Parathyroid adenoma (tissue), 2 donors: Measurements from ENCODE around the gene DLG1.

Experiments used
- H2AFZ ChIP-seq: fragments of 300-600 bp; sonication (generic); one replicate; pipeline ENCODE4 v1.7.0; 2017; ENCODE audit warnings: antibody characterized with exemption, mild to moderate bottlenecking
- H3K27ac ChIP-seq: fragments of 300-600 bp; sonication (generic); one replicate; pipeline ENCODE4 v1.7.0; 2017
- H3K27me3 ChIP-seq: fragments of 300-600 bp; sonication (generic); one replicate; pipeline ENCODE4 v1.7.0; 2017; ENCODE audit warnings: low read length; ENCODE audit not compliant: control insufficient read depth, insufficient read depth
- H3K36me3 ChIP-seq: fragments of 300-600 bp; sonication (generic); one replicate; pipeline ENCODE4 v1.7.0; 2017; ENCODE audit warnings: low read length; ENCODE audit not compliant: control insufficient read depth, insufficient read depth
- H3K4me1 ChIP-seq: fragments of 300-600 bp; sonication (generic); one replicate; pipeline ENCODE4 v1.7.0; 2017; ENCODE audit warnings: control low read depth
- H3K4me2 ChIP-seq: fragments of 300-600 bp; sonication (generic); one replicate; pipeline ENCODE4 v1.7.0; 2017; ENCODE audit warnings: low read length
- H3K4me3 ChIP-seq: fragments of 300-600 bp; sonication (generic); one replicate; pipeline ENCODE4 v1.7.0; 2017; ENCODE audit warnings: low read depth, low read length
- H3K79me2 ChIP-seq: fragments of 300-600 bp; sonication (generic); one replicate; pipeline ENCODE4 v1.7.0; 2017; ENCODE audit warnings: control low read depth
- H3K9ac ChIP-seq: fragments of 300-600 bp; sonication (generic); one replicate; pipeline ENCODE4 v1.7.0; 2017; ENCODE audit warnings: mild to moderate bottlenecking
- H3K9me3 ChIP-seq: fragments of 300-600 bp; sonication (generic); one replicate; pipeline ENCODE4 v1.7.0; 2017; ENCODE audit warnings: low read length; ENCODE audit not compliant: control insufficient read depth
- CTCF ChIP-seq: fragments of 300-600 bp; sonication (generic); IDR thresholded peaks from one replicate; pipeline ENCODE4 v1.7.0; 2017; ENCODE audit warnings: antibody characterized with exemption, mild to moderate bottlenecking
- donor health status: primary hyperparathyroidism.

Gene DLG1

DNA sequence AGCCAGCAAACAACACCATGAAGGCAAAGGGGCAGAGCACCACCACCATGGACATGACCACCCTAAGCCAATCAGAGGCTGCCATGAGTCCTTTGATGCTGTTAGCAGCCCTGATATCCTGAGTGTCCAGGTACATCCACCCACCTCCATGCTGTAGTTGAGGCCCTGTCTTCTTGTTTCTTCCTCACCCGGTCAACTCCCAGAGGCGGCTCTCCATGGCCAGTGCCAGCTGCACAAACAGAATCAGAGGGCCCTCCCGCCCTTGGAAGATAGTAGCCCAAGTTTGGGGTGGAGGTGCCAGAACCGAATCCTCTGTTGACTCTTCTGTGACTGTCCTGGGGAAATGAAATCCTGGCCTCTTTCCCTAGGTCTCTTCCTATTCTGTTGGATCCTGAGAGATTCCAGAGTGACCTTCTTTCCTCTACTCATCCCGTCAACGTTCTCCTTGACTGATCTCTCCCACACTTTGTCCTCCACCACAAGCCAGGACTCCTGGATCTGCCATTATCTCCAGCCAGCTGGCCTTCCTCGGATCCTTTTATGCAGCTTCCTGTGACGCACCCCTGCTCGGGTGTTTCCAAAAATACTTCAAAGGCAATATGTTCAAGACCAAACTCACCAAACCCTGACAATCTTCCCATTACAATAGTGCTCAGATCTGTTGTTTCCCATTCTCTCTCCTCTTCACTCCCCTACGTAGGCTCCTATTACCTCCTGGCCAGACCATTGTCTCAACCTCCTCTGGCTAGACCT lies 45.4 kb upstream of the DLG1 start:
- H3K36me3 ChIP-seq = no peaks in the 10 kb centered on the region
- no peaks in the 10 kb centered on the region for H3K4me1 ChIP-seq
- H2AFZ ChIP-seq = no peak overlapping the region
- H3K4me2 ChIP-seq = no peak overlapping the region
- no peaks in the 10 kb centered on the region for H3K27me3 ChIP-seq
- TF ChIP-seq CTCF = no peak
- H3K4me3 ChIP-seq = no peak overlapping the region
- H3K79me2 ChIP-seq = no peaks in the 10 kb centered on the region
- no peak overlapping the region for H3K9ac ChIP-seq
- H3K27ac ChIP-seq = no peak overlapping the region
- no peaks in the 10 kb centered on the region for H3K9me3 ChIP-seq

DNA sequence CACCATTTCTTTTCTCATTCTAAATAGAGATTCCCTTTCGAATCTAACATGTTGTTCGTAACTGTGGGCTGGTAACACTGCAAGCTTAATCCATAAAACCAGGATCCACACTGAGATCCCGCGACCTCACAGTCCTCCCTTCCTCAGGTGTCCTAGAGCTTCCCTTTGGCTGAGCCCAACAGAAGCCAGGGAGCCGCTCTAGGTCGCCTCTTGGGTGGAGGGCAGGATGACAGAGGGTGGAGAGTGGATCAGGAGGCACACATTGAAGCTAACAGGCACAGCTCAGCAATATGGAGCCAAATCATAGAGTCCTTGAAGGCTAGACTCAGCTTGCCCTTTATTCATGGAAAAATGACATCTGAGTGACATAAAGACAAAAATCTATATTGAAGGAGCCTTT lies 44.7 kb upstream of the DLG1 start:
- Histone ChIP-seq H3K9ac (no peak overlapping the region), H3K4me2 (no peak overlapping the region), H3K4me1 (no peaks in the 10 kb centered on the region), H3K27me3 (no peaks in the 10 kb centered on the region), H2AFZ (no peak overlapping the region), H3K9me3 (no peaks in the 10 kb centered on the region), H3K4me3 (no peak overlapping the region), H3K36me3 (no peaks in the 10 kb centered on the region), H3K27ac (no peak overlapping the region), H3K79me2 (no peaks in the 10 kb centered on the region)
- TF ChIP-seq CTCF = no peak

GRCh38 chr3:197340521-197340871 lies 42.1 kb upstream of the DLG1 start:
- H3K4me3 ChIP-seq = no peak overlapping the region
- no peaks in the 10 kb centered on the region for H3K27me3 ChIP-seq
- H2AFZ ChIP-seq = no peak overlapping the region
- no peaks in the 10 kb centered on the region for H3K9me3 ChIP-seq
- no peak overlapping the region for H3K4me2 ChIP-seq
- H3K4me1 ChIP-seq = no peaks in the 10 kb centered on the region
- no peak overlapping the region for H3K9ac ChIP-seq
- no peaks in the 10 kb centered on the region for H3K36me3 ChIP-seq
- TF ChIP-seq CTCF = no peak
- H3K27ac ChIP-seq = no peak overlapping the region
- no peaks in the 10 kb centered on the region for H3K79me2 ChIP-seq

GRCh38 chr3:197339841-197340520 lies 41.6 kb upstream of the DLG1 start:
- H3K27ac ChIP-seq = no peak overlapping the region
- no peaks in the 10 kb centered on the region for H3K79me2 ChIP-seq
- H3K27me3 ChIP-seq = no peaks in the 10 kb centered on the region
- no peaks in the 10 kb centered on the region for H3K9me3 ChIP-seq
- H3K4me1 ChIP-seq = no peaks in the 10 kb centered on the region
- H3K9ac ChIP-seq = no peak overlapping the region
- TF ChIP-seq CTCF = no peak
- no peak overlapping the region for H2AFZ ChIP-seq
- H3K4me3 ChIP-seq = no peak overlapping the region
- H3K36me3 ChIP-seq = no peaks in the 10 kb centered on the region
- no peak overlapping the region for H3K4me2 ChIP-seq

DNA sequence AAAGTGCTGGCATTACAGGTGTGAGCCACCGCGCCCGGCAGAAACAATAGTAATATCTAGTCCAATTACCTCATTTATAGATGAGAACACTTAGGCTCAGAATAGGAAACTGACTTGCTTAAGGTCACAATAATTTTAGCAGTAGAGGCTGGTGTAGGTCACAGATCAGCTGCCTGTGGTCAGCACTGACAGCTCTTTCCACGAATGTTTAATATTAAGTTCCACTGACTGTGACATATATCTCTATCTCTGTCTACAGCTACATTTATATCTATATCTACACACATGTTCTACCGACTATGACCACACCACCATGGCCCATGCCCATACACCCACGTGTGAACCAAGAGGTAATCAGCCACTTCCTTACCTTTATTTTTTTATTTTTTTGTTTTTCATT lies 40.2 kb upstream of the DLG1 start:
- H3K9ac ChIP-seq = no peak overlapping the region
- no peak overlapping the region for H3K4me2 ChIP-seq
- H3K79me2 ChIP-seq = no peaks in the 10 kb centered on the region
- H2AFZ ChIP-seq = no peak overlapping the region
- H3K4me3 ChIP-seq = no peak overlapping the region
- no peaks in the 10 kb centered on the region for H3K4me1 ChIP-seq
- no peaks in the 10 kb centered on the region for H3K27me3 ChIP-seq
- H3K9me3 ChIP-seq = no peaks in the 10 kb centered on the region
- TF ChIP-seq CTCF = no peak
- H3K27ac ChIP-seq = no peak overlapping the region
- no peaks in the 10 kb centered on the region for H3K36me3 ChIP-seq
